GM21737 (cell line): ENCODE data around the gene SH2D3A.

ENCODE experiments used
- ATAC-seq: cut with Tn5 transposase; IDR thresholded peaks from one replicate; pipeline ENCODE4 v1.9.1; 2021; ENCODE audit warnings: mild to moderate bottlenecking, moderate library complexity; ENCODE audit not compliant: unreplicated experiment

The SH2D3A gene

DNA sequence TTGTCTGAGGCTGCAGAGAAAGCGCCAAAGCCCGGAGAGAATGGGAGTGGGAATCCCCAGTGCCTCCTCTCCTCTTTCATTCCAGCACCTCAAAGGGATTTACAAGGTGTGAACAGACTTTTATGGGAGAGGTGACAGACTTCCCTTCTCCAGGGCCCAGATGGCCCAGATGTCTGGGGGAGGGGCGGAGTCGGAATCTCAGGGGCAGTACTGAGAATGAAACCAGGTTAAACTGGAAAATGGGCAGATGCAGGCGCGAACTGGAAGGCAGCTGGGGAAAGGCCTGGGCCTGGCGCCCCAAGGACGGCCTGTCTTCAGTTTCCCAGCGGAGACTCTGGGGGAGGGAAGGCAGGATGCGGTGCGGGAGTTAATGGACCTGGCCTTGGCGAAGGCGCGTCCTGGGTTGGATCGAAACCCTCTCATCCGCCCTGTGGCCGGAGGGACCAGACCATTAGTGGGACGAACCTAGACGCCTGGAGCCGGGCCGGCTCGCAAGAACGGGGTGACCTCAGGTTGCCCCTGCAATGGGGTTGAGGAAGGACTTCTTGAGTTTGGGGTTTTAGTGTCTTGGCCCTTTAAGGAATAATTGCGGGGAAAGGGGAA is 28.3 kb downstream of the SH2D3A start:
- no peak for ATAC-seq

GRCh38 chr19:6737873-6738786 is 29.1 kb downstream of the SH2D3A start:
- peak; percentile 16 for ATAC-seq

- ATAC-seq = peak; percentile 55
Measured at GRCh38 chr19:6737284-6737872, 29.9 kb downstream of the SH2D3A start, which contains the start of gene GPR108. Gene GPR108 (minus strand): TSS chr19:6737580. CDS start chr19:6737576, 4 bp downstream.

GRCh38 chr19:6736917-6737283 is 30.3 kb downstream of the SH2D3A start:
- no peak for ATAC-seq

DNA sequence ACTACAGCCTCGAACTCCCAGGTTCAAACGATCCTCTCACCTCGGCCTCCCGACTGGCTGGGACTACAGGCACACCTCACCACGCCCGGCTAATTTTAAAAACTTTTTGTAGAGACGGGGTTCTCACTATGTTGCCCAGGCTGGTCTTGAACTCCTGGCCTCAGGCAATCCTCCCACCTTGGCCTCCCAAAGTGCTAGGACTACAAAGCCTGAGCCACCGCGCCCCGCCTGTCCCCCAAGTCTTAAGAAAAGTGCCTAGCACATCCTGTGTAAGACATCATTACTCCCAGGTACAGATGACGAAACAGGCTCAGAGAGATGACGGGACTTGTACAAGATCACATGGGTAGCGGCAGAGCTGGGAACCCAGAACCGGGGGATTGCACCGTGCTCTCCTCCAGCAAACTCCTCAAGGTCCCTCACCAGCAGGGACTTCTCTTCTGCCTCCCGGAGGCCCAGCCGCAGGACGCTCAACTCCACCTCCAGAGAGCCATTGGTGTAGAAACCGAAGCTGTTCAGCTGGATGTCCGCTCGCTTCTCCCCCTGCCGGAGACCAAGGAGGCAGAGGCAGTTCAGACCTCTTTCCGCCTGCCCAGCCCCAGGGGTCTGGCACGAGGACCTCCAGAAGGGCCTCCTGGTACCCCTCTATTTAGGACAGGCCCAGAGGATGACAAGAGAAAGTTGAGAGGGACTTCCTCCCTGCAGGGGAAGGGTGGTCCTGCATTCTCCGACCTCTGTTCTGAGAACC is 30.9 kb downstream of the SH2D3A start:
- ATAC-seq = no peak

- ATAC-seq = no peak
Measured at GRCh38 chr19:6735181-6735911, 31.9 kb downstream of the SH2D3A start.

GRCh38 chr19:6734096-6734696 is 33.0 kb downstream of the SH2D3A start:
- ATAC-seq = no peak

DNA sequence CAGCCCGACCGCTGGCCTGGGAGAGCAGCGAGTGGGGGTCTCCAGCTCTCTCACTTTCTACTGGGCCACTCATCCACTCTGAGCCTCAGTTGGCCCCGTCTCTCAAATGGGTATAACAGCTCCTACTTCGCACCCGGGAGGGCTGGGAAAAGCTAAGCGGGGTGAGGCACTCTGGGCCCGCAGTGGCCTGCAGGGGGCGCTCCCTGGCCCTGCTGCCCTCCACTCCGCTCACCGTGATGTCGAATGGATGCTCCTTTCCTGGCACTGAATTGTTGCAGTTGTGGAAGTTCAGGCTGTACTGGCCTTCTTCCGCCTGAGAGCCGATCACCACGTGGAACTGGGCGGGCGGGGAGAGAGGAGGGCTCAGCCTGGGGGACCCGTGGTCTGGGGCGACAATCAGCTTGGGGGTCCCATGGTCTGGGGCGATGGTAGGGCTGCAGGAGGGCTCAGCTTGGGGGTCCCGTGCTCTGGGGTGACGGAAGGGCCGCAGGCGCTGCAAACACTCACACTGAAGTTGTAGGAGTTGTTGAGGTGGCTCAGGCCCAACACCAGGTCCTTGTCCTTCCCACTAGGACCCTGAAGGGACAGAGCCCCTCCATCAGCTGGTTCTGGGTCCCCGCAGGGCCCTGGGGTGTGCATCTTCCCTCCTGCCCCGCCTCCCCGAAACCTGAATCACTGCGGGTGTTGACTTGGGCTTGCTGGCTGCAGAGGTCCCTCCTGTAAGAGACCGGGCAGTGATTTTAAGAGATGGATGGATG is 33.7 kb downstream of the SH2D3A start:
- no peak for ATAC-seq

- ATAC-seq = no peak
Measured at GRCh38 chr19:6732803-6733337, 34.4 kb downstream of the SH2D3A start.

DNA sequence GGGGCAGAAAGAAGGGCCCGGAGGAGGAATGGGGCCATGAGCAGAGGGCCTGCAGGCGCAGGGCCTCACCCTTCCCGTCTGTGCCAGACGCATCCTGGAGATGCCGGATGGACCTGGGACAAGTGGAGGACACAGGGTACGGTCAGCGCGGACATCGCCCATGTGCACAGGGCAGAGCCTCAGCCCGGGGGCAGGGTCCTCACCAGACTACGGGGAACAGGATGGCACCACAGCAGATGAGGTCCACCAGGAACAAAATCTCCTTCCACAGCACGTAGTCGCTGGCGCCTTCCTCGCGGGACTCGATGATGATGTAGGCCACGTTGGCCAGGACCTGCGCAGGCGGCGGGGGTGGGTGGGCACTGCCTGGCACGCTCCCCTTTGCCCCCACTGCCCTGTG is 35.4 kb downstream of the SH2D3A start:
- no peak for ATAC-seq

DNA sequence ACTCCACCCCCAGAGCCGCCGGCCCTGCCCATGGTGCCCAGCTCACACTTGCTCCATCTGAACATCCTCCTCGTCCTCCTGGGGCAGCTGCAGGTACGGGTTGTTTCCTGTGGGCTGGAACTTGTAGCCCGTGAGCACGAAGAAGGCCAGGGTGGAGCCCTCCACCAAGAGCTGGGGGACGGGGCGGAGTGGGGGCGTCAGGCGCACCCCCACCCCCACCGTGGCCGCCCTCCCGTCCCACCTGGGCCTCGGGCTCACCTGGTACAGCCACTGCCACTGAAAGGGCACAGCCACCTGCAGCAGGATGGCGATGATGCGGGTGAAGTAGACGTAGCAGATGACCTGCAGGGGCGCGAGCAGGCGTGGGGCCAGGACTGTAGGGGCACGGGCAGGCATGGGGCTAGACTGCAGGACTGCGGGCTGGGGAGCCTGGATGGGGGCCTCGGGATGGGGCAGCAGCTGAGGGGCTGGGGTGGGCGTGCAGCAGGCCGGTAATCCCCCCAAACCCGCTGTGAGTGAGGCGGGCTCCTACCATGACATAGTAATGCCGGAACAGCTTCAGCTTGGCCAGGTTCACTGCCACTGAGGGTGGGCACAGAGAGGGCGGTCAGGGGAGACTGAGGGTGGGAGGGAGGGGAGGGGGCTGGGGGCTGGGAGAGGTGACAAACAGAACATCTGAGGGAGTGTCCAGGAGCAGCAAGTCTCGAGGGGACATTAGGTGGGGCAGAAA is 36.1 kb downstream of the SH2D3A start:
- no peak for ATAC-seq

DNA sequence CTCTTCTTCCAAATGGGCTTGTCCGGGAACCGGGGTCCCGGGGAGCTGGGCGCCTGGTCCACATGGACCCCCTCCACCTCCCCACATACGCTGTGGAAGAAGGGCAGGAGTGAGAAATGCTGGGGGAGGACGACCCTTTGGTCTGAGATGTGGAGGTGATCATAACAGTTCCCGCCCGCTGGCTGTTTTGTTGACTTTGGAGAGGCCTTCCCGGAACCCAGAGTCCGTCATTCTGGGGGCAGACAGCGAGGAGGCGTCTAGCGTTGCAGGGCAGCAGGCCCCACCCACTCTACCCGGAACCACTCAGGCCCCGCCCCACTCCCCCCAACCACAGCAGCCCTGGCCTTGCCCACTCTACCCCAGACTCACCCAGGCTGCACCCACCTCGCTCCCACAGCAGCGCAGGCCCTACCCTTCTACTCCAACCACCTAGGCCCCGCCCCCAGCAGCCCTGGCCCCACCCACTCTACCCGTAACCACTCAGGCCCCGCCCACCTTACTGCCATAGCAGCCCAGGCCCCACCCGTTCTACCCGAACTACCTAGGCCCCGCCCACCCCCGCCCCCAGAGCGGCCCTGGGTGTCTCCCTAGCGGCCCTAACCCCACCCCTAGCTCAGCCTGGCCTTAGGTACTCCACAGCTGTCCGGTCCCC is 37.0 kb downstream of the SH2D3A start:
- ATAC-seq = no peak

DNA sequence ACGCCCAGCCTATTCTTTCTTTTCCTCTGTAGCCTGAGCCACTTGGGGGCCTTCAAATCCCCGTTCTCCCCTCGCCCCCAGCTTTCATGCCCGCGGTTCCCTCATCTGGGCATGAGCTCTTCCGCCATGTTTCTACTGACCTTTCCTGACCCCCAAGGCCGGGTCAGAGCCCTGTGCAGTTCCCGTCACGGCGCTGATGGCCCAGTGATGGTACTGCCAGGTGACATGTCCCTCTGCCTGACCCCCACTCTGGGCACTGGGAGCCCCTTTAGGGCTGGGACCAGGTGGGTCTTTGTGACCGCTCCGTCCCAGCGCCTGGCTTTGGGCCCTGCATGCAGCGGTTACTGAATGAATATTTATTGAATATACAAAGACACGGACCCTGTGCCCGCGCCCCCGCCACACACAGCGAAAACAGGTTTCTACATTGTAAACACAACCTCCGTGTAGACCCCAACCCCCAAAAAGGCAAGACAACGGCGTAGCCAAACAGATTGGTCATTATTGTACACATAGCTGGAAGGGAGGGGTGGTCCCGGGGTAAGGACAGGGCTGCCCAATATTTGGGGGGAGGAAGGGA is 37.6 kb downstream of the SH2D3A start:
- no peak for ATAC-seq

DNA sequence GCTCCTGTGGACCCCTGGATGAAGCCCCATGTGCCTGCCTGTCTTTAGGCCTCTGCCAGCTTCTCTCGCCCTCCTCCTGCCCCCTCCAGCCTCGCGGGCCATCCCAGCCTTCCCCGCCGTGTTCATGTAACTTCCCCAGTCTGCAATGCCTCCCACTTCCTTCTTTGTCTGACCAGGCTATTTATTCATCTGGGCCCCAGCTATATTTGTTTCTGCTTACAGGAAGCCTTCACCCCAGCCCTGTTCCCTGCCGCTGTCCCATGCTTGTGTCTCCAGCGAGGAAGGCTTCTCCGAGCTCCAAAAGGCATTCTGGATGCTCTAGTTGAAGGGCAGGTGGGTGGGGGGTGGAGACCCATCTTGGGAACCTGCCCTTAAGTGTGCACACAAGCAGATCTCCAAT is 38.9 kb downstream of the SH2D3A start:
- ATAC-seq = no peak

GRCh38 chr19:6725513-6726231 is 41.6 kb downstream of the SH2D3A start:
- ATAC-seq = no peak

GRCh38 chr19:6724631-6725492 is 42.4 kb downstream of the SH2D3A start:
- ATAC-seq = no peak
